Measurements from ENCODE around the gene FOXD2.

The FOXD2 gene

DNA sequence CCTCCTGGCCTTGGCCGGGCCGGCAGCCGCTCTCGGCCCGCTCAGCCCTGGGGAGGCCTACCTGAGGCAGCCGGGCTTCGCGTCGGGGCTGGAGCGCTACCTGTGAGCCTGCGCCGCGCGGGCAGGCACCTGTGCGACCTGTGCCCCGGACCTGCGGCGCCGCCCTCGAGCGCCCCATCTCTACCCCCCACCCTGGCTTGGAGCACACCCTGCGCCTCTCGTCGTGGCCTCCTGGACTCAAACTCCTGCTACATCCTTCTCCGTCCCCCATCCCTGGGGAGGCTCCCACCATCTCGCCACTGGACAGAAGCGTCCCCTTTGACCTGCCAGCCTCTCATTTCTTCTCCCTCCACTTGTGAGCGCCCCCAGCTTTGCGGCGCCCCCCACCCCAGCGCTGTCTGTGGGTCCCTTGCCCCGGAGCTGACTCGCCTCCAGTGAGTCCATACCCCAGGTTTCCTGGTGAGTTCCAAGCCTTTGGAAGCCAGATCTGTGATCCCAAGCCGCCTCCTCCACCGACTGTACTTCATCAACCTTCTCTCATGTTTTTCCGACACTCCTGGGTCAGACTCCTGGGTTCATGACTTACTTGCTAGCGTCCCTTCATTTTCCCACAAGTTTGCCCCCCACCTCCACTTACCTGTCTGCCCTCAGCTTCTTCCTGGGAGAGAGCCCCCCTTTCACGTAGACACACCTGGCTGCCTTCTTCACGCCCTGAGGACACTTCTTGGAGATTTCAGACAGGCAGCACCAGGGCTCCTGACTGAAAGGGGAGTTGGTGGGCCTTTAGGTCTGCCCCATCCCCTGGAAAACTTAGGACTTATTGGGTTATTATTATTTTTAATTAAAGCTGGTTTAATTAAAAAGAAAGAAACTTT is 20.4 kb upstream of the FOXD2 start:
- no peak for DNase-seq (ENCODE audit: low read depth)

DNA sequence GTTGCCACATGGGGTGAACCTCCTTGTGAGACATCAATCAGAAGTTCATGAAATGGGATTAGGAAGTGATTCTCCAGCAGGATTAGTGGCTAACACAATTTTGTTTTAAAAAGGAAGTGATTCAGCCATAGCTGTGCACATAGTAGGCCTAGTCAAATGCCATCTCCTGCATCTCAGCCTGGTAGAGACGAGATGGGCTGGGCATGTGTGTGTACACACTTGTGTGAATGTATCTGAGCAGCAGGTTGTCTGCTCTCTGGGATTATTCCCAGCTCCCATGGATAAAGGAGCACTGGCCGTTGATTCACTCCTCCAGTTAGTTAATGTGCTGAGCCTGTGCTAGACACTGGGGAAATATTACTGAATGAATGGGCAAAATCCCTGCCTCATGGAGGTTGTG is 19.7 kb upstream of the FOXD2 start:
- DNase-seq (ENCODE audit: low read depth), result no peak

DNA sequence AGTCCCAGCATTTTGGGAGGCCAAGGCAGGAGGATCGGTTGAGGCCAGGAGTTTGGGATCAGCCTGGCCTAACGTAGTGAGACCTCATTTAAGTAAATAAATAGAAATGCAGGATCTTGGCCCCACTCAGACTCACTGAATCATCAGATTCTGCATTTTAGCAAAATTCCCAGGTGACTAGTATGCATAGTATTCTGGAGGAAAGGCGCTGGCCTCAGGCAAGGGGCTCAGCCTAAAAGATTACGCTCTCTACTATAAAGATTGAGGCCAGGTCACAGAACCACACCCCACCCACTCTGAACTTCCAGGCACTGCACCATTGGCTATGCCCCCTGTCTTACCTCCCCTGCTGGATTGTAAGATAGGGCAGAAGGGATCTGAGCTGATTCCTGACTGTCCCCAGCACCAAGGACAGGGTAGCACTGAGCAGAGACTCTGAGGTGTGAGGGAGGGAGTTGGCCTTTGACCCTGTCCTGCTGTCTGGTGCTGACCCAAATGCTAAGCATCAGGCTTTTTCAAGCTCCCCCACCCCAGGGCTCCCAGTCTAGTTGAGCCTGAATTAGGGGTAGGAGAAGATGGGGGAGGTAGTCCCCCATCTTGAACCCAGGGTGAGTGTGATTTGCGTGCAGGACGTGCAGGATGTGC is 19.0 kb upstream of the FOXD2 start:
- DNase-seq (ENCODE audit: low read depth), result no peak

DNA sequence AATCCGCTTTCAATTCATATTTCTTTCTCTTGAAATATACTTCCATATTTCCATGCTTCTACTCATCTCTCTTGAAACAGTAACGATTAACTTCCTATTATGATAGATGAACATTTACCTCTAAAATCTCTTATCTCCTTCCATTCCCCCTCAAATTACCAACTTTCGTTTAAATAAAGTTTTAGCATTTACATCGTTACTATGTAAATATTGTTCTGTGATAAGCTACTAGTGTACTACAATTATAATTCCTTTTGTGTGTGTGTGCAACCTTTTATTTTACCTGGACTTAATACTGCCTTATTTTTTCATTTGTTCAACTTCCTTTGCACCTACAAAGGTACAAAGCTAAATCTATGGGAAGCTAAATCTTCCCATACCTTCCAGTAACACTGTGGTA is 17.3 kb upstream of the FOXD2 start:
- no peak for DNase-seq (ENCODE audit: low read depth)

DNA sequence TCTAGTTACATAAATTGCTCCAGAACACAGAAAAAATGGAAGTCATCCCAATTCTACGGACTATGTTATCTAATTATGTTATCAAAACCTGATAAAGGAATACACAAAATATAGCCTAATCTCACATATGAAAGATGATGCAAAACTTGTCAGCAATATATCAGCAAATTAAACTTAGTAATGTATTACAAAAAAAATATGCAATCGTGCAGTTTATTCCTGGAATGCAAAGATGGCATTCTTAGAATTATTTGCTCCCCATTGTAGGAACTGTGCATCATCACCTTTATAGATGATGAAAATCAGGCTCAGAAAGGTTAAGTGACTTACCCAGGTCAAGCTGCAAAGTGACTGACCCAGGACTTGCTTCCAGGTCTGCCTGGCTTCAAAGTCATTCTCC is 14.0 kb upstream of the FOXD2 start:
- no peak for DNase-seq (ENCODE audit: low read depth)

DNA sequence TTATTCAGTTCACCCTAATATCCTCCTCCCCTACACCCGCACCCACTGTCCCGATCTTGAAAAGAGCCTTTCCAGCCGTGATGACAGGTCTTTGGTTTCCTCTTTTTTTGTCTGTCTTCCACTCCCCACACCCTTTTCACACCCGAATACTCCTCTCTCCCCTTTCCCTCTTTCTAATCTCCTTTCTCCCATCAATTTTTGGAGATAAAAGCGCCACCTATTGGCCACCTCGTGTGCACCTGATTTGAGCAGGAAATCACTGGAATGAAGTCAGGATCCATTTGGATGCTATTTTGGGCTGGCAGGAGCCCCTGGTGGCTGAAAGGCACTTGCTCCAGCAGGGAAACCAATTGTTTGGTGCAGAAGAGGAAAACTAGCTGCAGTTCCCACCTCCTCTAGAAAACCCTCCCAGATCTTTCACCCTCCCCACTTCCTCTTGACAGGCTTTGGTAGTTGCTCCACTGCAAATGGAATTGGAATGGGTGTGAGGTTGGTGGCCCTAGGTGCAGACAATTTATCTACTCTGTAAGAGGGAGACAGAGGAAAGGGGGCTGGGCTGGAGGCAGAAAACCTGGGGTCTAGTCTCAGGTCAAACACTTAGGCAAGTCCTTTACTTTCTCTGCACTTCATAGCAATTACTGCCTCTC is 13.4 kb upstream of the FOXD2 start:
- DNase-seq (ENCODE audit: low read depth), result no peak

DNA sequence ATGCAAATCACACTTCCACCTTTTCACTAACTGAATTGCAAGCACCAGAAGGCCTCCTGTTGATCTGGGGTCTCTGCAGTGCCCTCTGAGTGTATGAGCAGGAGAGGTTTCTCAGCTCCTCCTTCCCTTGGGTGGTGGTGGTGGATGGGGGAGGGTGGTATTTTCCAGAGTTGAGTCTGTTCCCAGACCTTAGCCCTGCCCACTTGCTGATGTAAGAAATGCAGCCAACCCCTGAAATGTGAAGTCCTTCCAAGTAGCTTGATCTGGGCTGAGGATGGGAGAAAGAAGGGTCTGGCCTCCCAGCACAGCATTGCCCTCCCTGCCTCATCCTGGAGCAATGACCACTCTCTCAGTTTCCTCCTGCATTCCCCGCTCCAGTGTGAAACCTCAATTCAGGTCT is 6.3 kb upstream of the FOXD2 start:
- DNase-seq (ENCODE audit: low read depth), result no peak

DNA sequence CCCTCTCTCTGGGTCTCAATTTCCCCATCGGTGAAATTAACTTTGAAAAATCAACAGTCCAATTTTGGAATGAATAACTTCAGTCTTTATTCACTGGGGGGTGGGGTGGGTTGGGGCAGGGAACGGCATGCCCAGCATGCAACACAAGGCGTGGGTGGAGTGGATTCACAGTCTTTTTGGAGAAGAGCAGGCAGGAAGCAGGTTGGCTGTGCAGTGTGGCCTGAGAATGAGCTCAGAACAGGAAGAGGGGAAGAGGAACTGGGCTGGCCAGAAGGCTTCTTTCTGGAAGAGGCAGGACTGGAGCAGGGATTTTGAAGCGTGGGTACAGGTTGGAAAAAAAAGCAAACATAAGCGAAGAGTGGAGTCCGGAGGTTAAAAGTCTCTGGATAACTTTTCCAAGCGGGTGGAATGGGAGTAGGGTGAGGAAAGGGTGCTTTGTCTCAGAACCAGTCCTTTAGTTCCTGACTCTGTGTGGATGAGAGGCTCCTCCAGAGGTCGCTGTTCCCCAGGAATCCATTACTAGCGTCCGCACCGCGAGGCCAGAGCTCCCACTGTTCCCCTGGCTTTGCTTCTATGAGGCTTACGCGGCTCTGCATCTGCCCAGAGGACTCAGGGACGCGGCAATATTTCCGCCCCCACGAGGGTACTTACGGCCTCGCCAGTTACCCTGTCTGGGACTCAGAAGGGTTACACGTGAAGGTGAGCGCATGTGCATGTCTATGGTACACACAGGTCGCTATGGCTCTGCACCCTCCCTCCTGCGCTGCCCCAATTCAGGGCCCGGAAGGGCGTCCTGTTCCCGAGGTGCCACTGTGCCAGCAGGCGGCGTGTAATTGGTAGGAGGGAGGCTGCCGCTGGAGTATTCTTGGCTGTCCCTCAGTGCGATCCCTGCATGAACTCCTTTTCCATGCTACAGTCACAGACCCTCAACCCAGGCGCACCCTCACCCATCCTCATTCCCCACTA is 5.5 kb upstream of the FOXD2 start:
- no peak for DNase-seq (ENCODE audit: low read depth)

DNA sequence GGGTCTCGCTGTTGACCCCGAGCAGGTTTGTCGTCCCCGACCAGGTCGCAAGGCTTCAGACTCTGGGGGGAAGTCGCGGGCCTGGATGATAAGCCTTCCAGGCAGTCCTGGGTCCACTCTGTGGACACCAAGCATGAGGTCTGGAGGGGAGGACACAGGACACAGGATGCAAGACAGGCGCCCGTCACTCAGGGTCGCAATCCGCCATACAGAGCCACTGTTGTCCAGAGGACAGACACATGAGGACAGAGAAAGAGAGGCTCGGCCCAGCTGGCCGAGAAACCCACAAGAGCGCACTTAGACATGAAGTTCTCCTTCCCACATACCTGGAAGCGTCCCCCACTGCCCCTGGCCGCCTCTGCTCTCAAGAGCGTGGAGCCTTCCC is 4.8 kb upstream of the FOXD2 start:
- DNase-seq (ENCODE audit: low read depth), result no peak

DNA sequence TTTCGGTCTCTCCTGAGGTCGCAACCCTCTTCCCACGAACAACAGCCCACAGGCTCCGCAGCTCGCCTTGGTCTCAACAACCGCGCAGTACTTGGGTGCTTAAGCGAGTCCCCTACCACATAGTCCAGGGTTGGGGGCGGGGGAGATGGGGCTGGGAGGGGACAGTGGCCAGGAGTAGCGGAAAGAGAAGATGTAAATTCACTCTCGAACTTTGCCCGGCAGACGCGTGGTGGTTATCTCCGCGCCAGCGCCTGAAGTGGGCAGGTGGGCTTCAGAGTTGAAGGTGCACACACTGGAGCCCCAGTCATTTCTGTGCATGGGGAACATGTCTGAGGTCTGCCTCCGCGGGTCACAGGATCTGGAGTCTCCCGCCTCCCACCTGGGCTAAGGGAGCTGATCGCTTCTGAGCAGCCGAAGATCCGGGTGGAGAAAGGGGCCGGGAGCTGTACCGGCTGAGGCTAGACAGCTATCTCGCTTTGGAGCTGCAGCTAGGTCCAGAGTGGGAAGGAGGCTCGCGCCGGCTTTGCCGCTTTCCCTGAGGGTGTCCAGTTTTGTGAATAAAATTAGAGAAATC is 4.3 kb upstream of the FOXD2 start:
- no peak for DNase-seq (ENCODE audit: low read depth)

DNA sequence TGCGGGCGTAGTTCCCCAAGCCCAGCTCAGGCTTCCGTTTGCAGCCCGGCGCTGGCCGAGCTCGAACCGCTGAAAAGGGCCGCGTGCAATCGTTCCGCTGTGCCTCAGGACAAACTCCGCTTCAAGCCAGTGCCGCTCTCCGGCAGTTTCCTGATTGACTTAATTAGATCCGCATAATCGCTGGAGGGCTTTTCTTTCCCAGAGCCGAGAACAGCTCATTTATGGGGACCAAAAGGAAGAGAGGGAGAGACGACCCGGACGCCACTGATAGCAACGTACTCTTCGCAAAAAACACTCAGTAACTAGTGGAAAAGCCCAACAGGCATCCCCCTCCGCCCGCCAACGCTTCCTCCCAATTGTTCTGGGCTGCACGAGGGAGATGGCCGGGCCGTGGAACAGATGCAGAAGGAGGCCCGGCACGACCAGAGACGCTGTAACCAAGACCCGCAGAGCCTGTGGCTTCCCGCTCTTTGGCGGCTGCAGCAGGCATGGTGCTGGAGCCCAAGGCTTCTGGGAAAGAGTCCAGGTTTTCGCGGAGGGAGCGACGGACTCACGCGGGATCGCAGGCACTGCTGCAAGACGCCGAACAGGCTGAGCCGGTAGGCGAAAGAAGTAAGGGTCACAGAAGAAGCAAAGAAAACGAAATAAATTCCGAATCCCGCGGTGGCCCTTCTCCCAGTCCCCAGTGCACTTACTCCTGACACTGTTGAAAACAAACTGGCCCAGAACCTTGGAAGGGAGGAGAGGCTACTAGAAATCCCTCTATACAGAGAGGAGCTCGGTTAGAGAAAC is 3.6 kb upstream of the FOXD2 start:
- no peak for DNase-seq (ENCODE audit: low read depth)

DNA sequence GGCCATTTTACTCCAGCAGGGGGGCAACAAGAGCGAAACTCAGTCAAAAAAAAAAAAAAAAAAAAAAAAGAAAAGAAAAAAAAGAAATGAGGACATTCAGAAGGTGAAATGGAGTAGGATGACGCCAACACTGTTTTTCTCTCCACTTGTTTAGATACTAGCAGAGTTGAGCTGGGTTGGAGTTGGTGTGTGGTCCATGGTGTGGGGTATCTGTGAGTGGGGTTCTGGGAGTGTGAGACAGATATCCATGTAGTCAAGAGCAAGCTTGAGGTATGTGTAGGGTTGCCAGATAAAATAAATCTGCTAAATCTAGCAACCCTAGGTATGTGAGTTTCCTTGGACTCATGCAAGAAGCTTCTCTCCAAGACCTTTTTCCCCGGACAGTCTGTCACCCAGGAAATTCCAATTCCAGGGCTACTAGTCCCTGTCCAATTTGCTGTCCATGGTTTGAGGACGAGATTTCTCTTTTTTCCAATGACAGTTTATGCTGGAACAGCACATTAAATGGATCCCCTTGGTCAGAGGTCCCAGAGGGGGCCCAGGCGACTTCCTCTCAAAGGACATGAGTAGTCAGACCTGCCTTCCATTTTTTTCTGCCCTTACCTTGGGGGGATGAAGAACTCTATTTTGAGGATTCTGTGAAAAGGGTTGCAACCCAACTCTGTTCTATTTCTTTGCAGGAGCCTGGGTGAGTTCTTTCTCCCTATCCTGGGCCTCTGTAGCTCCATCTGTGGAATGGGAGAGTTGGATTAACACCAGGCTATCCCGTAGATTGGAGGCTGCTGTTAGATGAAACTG is 2.1 kb upstream of the FOXD2 start:
- no peak for DNase-seq (ENCODE audit: low read depth)

DNA sequence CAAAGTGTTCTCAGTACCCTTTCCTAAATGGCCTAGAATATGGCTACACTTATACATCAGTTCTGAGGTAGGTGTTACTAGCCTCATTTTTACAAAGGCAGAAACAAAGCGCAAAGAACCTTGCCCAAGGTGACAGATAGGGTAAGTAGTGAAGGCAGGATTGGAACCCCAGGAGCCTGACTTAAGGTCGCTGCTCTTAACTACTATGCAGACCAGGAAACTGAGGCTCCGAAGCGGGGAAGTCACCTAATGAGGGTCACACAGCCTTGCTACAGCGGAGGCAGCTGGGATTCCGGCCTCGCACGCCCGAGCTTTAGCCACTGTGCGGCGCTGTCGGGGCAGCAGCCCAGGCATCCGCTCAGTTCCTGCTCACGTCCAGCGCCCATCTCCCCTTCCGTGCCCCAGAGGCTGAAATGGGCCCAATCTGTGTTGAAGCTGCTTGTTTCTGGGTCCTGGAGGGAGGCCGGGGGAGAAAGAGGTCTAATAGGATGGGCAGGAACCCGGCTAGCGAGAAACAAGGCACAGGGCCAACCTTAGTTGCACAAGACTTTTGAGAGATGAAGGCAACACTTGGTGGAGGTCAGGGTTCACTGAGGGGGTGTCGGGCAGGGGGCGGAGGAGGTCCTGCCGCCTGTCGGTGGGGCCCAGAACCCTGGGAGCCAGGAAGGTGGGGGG is 1.4 kb upstream of the FOXD2 start:
- peak; percentile 48 for DNase-seq (ENCODE audit: low read depth)

DNA sequence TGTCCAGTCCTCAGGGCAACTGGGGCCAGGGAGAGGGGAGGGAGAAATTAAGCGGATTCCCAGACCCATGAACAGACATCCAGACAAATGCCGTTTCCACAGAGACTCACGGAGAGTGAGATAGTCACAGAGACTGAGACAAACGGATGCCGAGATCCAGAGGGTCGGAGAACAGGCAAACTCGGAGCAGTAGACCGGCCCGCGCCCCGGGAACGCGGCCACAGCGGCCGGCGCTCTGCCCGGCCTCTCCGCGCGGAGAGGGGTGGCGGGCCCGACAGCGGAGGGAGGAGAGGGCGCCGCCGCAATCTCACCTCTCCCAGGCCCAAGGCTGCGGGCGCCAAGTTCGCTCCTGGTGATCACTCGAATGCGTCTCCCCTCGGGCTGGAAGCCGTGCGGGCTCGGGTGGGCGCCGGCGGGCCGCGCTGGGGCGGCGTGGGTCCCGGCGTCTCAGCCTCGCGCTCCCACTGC is 831 bp upstream of the FOXD2 start:
- no peak for DNase-seq (ENCODE audit: low read depth)

DNA sequence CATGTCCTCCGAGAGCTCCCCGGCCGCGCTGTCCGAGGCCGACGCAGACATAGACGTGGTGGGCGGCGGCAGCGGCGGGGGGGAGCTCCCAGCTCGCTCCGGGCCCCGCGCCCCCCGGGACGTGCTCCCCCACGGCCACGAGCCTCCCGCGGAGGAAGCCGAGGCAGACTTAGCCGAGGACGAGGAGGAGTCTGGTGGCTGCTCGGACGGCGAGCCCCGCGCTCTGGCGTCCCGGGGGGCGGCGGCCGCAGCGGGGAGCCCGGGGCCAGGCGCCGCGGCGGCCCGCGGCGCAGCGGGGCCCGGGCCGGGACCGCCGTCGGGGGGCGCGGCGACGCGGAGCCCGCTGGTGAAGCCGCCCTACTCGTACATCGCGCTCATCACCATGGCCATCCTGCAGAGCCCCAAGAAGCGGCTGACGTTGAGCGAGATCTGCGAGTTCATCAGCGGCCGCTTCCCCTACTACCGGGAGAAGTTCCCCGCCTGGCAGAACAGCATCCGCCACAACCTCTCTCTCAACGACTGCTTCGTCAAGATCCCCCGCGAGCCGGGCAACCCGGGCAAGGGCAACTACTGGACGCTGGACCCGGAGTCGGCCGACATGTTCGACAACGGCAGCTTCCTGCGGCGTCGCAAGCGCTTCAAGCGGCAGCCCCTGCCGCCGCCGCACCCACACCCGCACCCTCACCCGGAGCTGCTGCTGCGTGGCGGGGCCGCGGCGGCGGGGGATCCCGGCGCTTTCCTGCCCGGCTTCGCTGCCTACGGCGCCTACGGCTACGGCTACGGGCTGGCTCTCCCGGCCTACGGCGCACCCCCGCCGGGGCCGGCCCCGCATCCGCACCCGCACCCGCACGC is 547 bp downstream of the FOXD2 start:
- no peak for DNase-seq (ENCODE audit: low read depth)

DNA sequence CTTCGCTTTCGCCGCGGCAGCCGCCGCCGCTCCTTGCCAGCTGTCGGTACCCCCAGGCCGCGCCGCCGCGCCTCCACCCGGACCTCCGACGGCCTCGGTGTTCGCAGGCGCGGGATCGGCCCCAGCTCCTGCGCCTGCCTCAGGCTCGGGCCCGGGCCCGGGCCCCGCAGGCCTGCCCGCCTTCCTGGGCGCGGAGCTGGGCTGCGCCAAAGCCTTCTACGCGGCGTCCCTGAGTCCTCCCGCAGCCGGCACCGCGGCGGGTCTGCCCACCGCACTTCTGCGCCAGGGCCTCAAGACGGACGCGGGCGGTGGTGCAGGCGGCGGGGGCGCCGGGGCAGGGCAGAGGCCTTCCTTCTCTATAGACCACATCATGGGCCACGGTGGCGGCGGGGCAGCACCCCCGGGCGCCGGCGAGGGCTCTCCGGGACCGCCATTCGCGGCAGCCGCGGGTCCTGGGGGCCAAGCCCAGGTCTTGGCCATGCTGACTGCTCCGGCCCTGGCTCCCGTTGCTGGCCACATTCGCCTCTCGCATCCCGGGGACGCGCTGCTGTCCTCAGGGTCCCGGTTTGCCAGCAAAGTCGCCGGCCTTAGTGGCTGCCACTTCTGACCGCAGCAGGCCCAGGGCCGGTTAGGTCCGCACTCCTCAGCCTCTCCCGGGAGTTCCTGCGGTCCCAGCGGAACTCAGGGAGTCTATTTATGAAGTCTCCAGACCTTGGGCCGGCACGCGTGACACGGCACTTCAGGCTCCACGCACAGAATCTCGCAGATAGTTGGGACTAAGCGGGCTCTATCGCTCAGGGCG is 1.4 kb downstream of the FOXD2 start:
- no peak for DNase-seq (ENCODE audit: low read depth)

DNA sequence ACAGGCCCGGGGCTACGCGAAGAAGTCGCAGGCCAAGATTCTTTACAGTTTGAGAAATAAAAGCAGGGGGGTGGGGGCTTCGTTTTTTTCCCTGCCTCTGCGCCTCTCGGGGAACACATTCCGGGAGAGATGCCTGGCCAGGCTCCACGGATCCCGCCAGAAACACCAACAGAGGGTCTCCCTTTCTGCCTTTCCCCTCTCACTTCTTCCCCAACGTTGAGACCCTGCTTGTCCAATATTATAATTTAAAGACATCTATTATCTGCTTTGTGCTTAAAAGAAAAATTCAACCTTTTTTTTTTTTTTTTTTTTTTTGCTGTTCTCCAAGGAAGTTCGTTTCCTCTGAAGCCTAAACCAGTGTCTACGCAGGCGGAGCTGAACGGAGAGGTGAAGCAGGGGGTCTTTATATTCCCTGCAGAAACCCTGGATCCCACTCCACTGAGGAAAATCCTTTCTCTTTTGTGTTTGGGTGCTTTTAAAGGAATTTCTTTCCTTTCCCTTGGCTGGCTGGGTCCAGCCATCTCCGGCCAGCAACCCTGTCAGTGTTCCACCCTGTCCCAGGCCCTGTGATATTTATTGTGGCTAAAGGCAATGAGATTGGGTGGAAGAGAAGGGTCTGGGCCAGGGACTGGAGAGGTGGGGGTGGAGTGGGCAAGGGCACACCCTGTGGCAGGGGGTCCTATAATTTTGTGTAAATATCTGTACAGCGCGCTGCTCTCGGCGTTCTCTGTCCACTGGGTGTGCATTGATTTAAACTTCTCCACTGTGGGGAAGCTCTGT is 2.2 kb downstream of the FOXD2 start:
- DNase-seq (ENCODE audit: low read depth), result no peak

All from HS-27A (cell line).